ENCODE data around the gene DPH6. TPM values are rescaled to one million over a fixed set of nuclear protein-coding genes. Genes with fewer than 3 reads are reported as not detected.

The DPH6 gene
- total RNA-seq, 1 donor from 2014 or later: 18.4 TPM

- no peak for FAIRE-seq
- TF ChIP-seq CTCF (IDR thresholded peaks at IDR 0.05; ENCODE audit: insufficient read depth, low read length, severe bottlenecking): no peak
- Histone ChIP-seq H3K27me3 (ENCODE audit: control insufficient read depth, insufficient read depth, low read length) (no peaks in the 10 kb centered on the region), H3K36me3 (ENCODE audit: control insufficient read depth, insufficient read depth, low read length) (peaks cover 2% of the 10 kb centered on the region), H3K4me3 (ENCODE audit: low read depth, low read length) (no peak overlapping the region)
- no peak for DNase-seq (ENCODE audit: low read depth)
Measured at GRCh38 chr15:35540021-35540420, 5.9 kb downstream of the DPH6 start.

DNA sequence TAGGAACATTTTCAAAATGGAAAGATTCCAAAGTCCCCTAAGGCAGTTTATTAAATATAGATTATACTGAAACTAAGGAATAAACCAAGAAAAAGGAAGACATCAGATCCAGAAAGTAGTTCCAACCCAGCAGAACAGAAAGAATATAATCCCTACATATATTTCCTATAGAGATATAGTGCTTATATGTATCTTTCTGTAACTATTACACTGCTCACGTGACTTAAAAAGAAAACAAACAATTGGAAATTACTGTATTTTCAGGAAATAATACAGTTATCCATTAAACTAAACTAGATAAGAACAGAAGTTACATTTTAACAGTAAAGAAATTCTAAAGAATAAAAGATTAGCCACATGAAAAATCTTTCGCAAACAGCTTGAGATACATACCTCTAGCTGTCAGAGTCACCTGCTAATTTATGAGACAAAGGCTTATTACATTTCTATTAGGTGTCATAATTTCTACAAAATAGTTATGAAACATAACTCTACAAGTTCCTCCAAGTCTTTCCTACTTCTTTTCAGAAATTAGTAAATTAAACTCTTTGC is 10.5 kb downstream of the DPH6 start:
- Histone ChIP-seq H3K36me3 (ENCODE audit: control insufficient read depth, insufficient read depth, low read length) (peaks cover 2% of the 10 kb centered on the region), H3K4me3 (ENCODE audit: low read depth, low read length) (no peak overlapping the region), H3K27me3 (ENCODE audit: control insufficient read depth, insufficient read depth, low read length) (no peaks in the 10 kb centered on the region)
- FAIRE-seq (no peak), DNase-seq (ENCODE audit: low read depth) (no peak)
- TF ChIP-seq CTCF (IDR thresholded peaks at IDR 0.05; ENCODE audit: insufficient read depth, low read length, severe bottlenecking): no peak

- FAIRE-seq: no peak
- peak; percentile 29 for DNase-seq (ENCODE audit: low read depth)
- no peak overlapping the region for H3K4me3 ChIP-seq (ENCODE audit: low read depth, low read length)
- no peaks in the 10 kb centered on the region for H3K27me3 ChIP-seq (ENCODE audit: control insufficient read depth, insufficient read depth, low read length)
- no peak for TF ChIP-seq CTCF (IDR thresholded peaks at IDR 0.05; ENCODE audit: insufficient read depth, low read length, severe bottlenecking)
- peaks cover 2% of the 10 kb centered on the region for H3K36me3 ChIP-seq (ENCODE audit: control insufficient read depth, insufficient read depth, low read length)
Measured at GRCh38 chr15:35533130-35534110, 12.5 kb downstream of the DPH6 start.

DNA sequence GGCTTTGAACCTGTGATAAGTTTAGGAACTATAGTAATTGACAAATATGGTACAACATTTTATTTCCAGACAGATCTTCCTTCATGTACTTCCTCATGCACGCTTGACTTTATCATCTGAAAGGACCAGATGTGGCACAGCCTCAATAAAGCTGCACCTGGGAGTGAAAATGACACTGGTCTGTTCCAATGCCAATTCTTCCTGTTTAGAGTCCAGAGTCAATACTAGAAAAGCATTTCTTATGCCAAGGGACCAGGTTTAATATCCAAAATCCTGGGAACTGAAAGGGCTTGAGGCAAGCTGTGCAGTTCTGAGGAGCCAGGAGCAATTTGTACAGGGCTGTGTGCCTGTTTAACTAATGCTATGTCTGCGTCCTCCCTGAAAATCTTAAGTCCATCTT is 15.3 kb downstream of the DPH6 start:
- TF ChIP-seq CTCF (IDR thresholded peaks at IDR 0.05; ENCODE audit: insufficient read depth, low read length, severe bottlenecking): no peak
- H3K36me3 ChIP-seq (ENCODE audit: control insufficient read depth, insufficient read depth, low read length): no peaks in the 10 kb centered on the region
- H3K27me3 ChIP-seq (ENCODE audit: control insufficient read depth, insufficient read depth, low read length): no peaks in the 10 kb centered on the region
- H3K4me3 ChIP-seq (ENCODE audit: low read depth, low read length): no peak overlapping the region
- DNase-seq (ENCODE audit: low read depth) (no peak), FAIRE-seq (no peak)

DNA sequence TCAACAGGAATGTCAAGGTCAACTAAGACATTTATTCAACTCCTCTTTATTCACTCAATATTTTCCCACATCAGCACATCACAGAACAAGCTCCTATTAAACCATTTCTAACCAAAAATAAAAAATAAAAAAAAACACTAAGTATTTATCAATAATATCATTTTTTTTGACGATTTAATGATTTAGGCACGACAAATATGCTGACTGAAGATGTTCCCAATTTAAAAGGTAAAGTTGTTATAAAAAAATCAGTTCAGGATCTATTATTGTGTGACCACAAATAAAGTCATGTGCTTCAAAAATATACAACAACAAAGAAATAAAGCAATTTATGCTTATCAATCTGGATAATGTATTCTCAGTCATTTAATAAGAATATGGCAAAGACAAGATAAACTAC is 16.2 kb downstream of the DPH6 start:
- no peak for FAIRE-seq
- no peak for DNase-seq (ENCODE audit: low read depth)
- no peaks in the 10 kb centered on the region for H3K36me3 ChIP-seq (ENCODE audit: control insufficient read depth, insufficient read depth, low read length)
- no peak for TF ChIP-seq CTCF (IDR thresholded peaks at IDR 0.05; ENCODE audit: insufficient read depth, low read length, severe bottlenecking)
- no peak overlapping the region for H3K4me3 ChIP-seq (ENCODE audit: low read depth, low read length)
- no peaks in the 10 kb centered on the region for H3K27me3 ChIP-seq (ENCODE audit: control insufficient read depth, insufficient read depth, low read length)
